ENCODE results near the gene TMEM272.

DNA sequence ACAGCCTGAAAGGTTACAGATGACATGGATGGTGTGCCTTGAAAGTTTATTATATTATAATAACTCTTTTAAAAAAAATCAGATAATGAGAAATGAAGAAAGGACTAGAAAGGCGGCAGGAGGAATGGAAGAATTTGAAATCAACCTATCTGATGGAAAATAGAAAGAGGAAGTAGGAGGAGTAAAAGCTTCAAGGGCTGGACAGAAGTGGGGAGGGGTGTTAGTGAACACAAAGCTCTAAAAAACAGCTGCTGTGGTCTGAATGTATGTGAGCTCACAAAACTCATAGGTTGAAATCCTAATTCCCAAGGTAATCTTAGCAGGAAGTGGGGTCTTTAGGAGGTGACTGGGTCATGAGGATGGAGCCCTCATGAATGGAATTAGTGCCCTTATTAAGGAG lies 36.3 kb upstream of the TMEM272 start:
- no peak for TF ChIP-seq ZNF175 (CRISPR knock-in tag; IDR thresholded peaks at IDR 0.05; ENCODE audit: low read depth)
- TF ChIP-seq TEAD4 (IDR thresholded peaks at IDR 0.05; ENCODE audit: low read length): no peak
- TF ChIP-seq TEAD4 (CRISPR knock-in tag; IDR thresholded peaks at IDR 0.05; ENCODE audit: borderline replicate concordance): no peak
- TF ChIP-seq, protein P1, sequence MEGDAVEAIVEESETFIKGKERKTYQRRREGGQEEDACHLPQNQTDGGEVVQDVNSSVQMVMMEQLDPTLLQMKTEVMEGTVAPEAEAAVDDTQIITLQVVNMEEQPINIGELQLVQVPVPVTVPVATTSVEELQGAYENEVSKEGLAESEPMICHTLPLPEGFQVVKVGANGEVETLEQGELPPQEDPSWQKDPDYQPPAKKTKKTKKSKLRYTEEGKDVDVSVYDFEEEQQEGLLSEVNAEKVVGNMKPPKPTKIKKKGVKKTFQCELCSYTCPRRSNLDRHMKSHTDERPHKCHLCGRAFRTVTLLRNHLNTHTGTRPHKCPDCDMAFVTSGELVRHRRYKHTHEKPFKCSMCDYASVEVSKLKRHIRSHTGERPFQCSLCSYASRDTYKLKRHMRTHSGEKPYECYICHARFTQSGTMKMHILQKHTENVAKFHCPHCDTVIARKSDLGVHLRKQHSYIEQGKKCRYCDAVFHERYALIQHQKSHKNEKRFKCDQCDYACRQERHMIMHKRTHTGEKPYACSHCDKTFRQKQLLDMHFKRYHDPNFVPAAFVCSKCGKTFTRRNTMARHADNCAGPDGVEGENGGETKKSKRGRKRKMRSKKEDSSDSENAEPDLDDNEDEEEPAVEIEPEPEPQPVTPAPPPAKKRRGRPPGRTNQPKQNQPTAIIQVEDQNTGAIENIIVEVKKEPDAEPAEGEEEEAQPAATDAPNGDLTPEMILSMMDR (IDR thresholded peaks at IDR 0.05 in 2 of 3, conservative IDR thresholded peaks at IDR 0.05 in 1 of 3; ENCODE audit: insufficient read depth in 2 of 3, low read depth in 1 of 3, low read length in 3 of 3): no peak
- TF ChIP-seq, protein P2, sequence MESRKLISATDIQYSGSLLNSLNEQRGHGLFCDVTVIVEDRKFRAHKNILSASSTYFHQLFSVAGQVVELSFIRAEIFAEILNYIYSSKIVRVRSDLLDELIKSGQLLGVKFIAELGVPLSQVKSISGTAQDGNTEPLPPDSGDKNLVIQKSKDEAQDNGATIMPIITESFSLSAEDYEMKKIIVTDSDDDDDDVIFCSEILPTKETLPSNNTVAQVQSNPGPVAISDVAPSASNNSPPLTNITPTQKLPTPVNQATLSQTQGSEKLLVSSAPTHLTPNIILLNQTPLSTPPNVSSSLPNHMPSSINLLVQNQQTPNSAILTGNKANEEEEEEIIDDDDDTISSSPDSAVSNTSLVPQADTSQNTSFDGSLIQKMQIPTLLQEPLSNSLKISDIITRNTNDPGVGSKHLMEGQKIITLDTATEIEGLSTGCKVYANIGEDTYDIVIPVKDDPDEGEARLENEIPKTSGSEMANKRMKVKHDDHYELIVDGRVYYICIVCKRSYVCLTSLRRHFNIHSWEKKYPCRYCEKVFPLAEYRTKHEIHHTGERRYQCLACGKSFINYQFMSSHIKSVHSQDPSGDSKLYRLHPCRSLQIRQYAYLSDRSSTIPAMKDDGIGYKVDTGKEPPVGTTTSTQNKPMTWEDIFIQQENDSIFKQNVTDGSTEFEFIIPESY (CRISPR knock-in tag; IDR thresholded peaks at IDR 0.05): no peak
- no peak for TF ChIP-seq ZNF232 (CRISPR knock-in tag; IDR thresholded peaks at IDR 0.05)
- no peak for TF ChIP-seq SREBF2 (CRISPR knock-in tag; IDR thresholded peaks at IDR 0.05)
- no peak for TF ChIP-seq HDGF (IDR thresholded peaks at IDR 0.05)
- TF ChIP-seq, protein P3, sequence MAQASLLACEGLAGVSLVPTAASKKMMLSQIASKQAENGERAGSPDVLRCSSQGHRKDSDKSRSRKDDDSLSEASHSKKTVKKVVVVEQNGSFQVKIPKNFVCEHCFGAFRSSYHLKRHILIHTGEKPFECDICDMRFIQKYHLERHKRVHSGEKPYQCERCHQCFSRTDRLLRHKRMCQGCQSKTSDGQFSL (CRISPR knock-in tag; IDR thresholded peaks at IDR 0.05): no peak
- TF ChIP-seq, protein P3 (tag; IDR thresholded peaks at IDR 0.05): no peak
- TF ChIP-seq, protein P4, sequence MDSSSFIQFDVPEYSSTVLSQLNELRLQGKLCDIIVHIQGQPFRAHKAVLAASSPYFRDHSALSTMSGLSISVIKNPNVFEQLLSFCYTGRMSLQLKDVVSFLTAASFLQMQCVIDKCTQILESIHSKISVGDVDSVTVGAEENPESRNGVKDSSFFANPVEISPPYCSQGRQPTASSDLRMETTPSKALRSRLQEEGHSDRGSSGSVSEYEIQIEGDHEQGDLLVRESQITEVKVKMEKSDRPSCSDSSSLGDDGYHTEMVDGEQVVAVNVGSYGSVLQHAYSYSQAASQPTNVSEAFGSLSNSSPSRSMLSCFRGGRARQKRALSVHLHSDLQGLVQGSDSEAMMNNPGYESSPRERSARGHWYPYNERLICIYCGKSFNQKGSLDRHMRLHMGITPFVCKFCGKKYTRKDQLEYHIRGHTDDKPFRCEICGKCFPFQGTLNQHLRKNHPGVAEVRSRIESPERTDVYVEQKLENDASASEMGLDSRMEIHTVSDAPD (CRISPR knock-in tag; IDR thresholded peaks at IDR 0.05): no peak
- no peak for TF ChIP-seq JUND (IDR thresholded peaks at IDR 0.05; ENCODE audit: borderline replicate concordance, low read depth, low read length)
- no peak for TF ChIP-seq JUND (tag; IDR thresholded peaks at IDR 0.05; ENCODE audit: borderline replicate concordance, low read depth, low read length)
- TF ChIP-seq SIN3A (IDR thresholded peaks at IDR 0.05; ENCODE audit: borderline replicate concordance in 2 of 2, control insufficient read depth in 1 of 2, low read depth in 2 of 2, low read length in 2 of 2): no peak
- TF ChIP-seq ZFP36 (IDR thresholded peaks at IDR 0.05; ENCODE audit: low read depth, low read length, partially characterized antibody): no peak
- TF ChIP-seq POLR2AphosphoS5 (IDR thresholded peaks at IDR 0.05; ENCODE audit: control insufficient read depth, insufficient read depth, low read depth, low read length): no peak
- TF ChIP-seq GTF2F1 (IDR thresholded peaks at IDR 0.05; ENCODE audit: low read depth, low read length): no peak
